ENCODE results near the gene MYDGF. TPM values are rescaled to one million over a fixed set of nuclear protein-coding genes. Genes with fewer than 3 reads are reported as not detected.

Gene MYDGF
- polyA plus RNA-seq, 3 donors, result 64.6 to 165 (median 160) TPM

- peaks cover 11 to 23% of the 10 kb centered on the region in 2 donors for H3K4me1 ChIP-seq (ENCODE audit: control insufficient read depth in 1 of 2, insufficient read depth in 2 of 2, low read length in 2 of 2)
- H4K20me1 ChIP-seq (ENCODE audit: insufficient read depth, low read length), result peaks cover 60% of the 10 kb centered on the region
- no peak overlapping the region for H2AFZ ChIP-seq (ENCODE audit: insufficient read depth, low read depth, low read length, poor library complexity, severe bottlenecking)
- H3K27me3 ChIP-seq (ENCODE audit: control insufficient read depth in 2 of 2, insufficient read depth in 2 of 2, low read length in 2 of 2), result no peaks in the 10 kb centered on the region
- WGBS (ENCODE audit: insufficient coverage), result 96% methylated on average over 10 of the region's 12 CpGs
- H3K9ac ChIP-seq (ENCODE audit: insufficient read depth, low read length, poor library complexity, severe bottlenecking), result no peak overlapping the region
- peaks cover 42% of the 10 kb centered on the region for H3K79me2 ChIP-seq (ENCODE audit: insufficient read depth, low read length)
- Mint-ChIP-seq H3K27me3 (ENCODE audit: low read depth in 3 of 3) (peaks cover 0 to 1% (median 0%) of the 10 kb centered on the region in 3 donors), H3K4me1 (peaks cover 14% of the 10 kb centered on the region), H3K36me3 (peaks cover 61 to 88% of the 10 kb centered on the region in 2 donors), H3K27ac (no peak overlapping the region), H3K9me3 (no peaks in the 10 kb centered on the region), H3K4me3 (no peak overlapping the region)
- intact Hi-C loops (cut with micrococcal nuclease), result no loop called here
- DNase-seq, result no peak
- TF ChIP-seq CTCF (IDR thresholded peaks at IDR 0.05), result no peak
- H3K9me3 ChIP-seq (replicated peaks in 1 of 2; ENCODE audit: control insufficient read depth in 1 of 2, insufficient read depth in 1 of 2, low read length in 2 of 2), result no peaks in the 10 kb centered on the region
- peaks cover 58 to 78% of the 10 kb centered on the region in 2 donors for H3K36me3 ChIP-seq (replicated peaks in 1 of 2; ENCODE audit: control insufficient read depth in 1 of 2, insufficient read depth in 2 of 2, low read length in 2 of 2)
- no peak overlapping the region for H3K27ac ChIP-seq (ENCODE audit: low read depth in 1 of 2, low read length in 2 of 2)
- no peak overlapping the region for H3K4me3 ChIP-seq (replicated peaks in 1 of 3; ENCODE audit: low read depth in 2 of 3, low read length in 3 of 3)
- H3K4me2 ChIP-seq (replicated peaks; ENCODE audit: extremely low read depth, low read length, poor library complexity, severe bottlenecking), result no peak overlapping the region
Measured at GRCh38 chr19:4664642-4665041, 5.5 kb downstream of the MYDGF start.

- no peak overlapping the region for H3K4me3 Mint-ChIP-seq
- no peak overlapping the region for H2AFZ ChIP-seq (ENCODE audit: insufficient read depth, low read depth, low read length, poor library complexity, severe bottlenecking)
- H3K9me3 Mint-ChIP-seq, result no peaks in the 10 kb centered on the region
- no peaks in the 10 kb centered on the region for H3K9me3 ChIP-seq (replicated peaks in 1 of 2; ENCODE audit: control insufficient read depth in 1 of 2, insufficient read depth in 1 of 2, low read length in 2 of 2)
- peaks cover 25% of the 10 kb centered on the region for H3K79me2 ChIP-seq (ENCODE audit: insufficient read depth, low read length)
- H3K36me3 Mint-ChIP-seq, result peaks cover 68 to 93% of the 10 kb centered on the region in 2 donors
- peaks cover 3 to 11% of the 10 kb centered on the region in 2 donors for H3K4me1 ChIP-seq (ENCODE audit: control insufficient read depth in 1 of 2, insufficient read depth in 2 of 2, low read length in 2 of 2)
- intact Hi-C loops (cut with micrococcal nuclease), result no loop called here
- H3K36me3 ChIP-seq (replicated peaks in 1 of 2; ENCODE audit: control insufficient read depth in 1 of 2, insufficient read depth in 2 of 2, low read length in 2 of 2), result peaks cover 71 to 82% of the 10 kb centered on the region in 2 donors
- H3K27me3 ChIP-seq (ENCODE audit: control insufficient read depth in 2 of 2, insufficient read depth in 2 of 2, low read length in 2 of 2), result no peaks in the 10 kb centered on the region
- H3K4me1 Mint-ChIP-seq, result peaks cover 5% of the 10 kb centered on the region
- peaks cover 0 to 4% (median 0%) of the 10 kb centered on the region in 3 donors for H3K27me3 Mint-ChIP-seq (ENCODE audit: low read depth in 3 of 3)
- no peak overlapping the region for H3K4me3 ChIP-seq (replicated peaks in 1 of 3; ENCODE audit: low read depth in 2 of 3, low read length in 3 of 3)
- H3K9ac ChIP-seq (ENCODE audit: insufficient read depth, low read length, poor library complexity, severe bottlenecking), result no peak overlapping the region
- H3K4me2 ChIP-seq (replicated peaks; ENCODE audit: extremely low read depth, low read length, poor library complexity, severe bottlenecking), result no peak overlapping the region
- TF ChIP-seq CTCF (IDR thresholded peaks at IDR 0.05), result no peak
- peak overlapping the region in 4 of 7 donors; percentile 4 to 41 (median 19) for H3K27ac Mint-ChIP-seq
- peaks cover 62% of the 10 kb centered on the region for H4K20me1 ChIP-seq (ENCODE audit: insufficient read depth, low read length)
- no peak for DNase-seq
- WGBS (ENCODE audit: insufficient coverage), result 93% methylated on average over 6 of the region's 6 CpGs
- H3K27ac ChIP-seq (ENCODE audit: low read depth in 1 of 2, low read length in 2 of 2), result no peak overlapping the region
Measured at GRCh38 chr19:4662812-4663211, 7.3 kb downstream of the MYDGF start.
